ENCODE measurements around the gene SLC6A19.

The SLC6A19 gene

GRCh38 chr5:1193591-1193985, 7.8 kb upstream of the SLC6A19 start:
- no peak for DNase-seq (ENCODE audit: low read depth in 2 of 3, low spot score in 2 of 3)

- no peak for DNase-seq (ENCODE audit: low read depth in 2 of 3, low spot score in 2 of 3)
Measured at GRCh38 chr5:1194378-1194777, 7.0 kb upstream of the SLC6A19 start.

- DNase-seq (ENCODE audit: low read depth in 2 of 3, low spot score in 2 of 3), result no peak
Measured at GRCh38 chr5:1195439-1195838, 6.0 kb upstream of the SLC6A19 start.

GRCh38 chr5:1195916-1196315, 5.5 kb upstream of the SLC6A19 start:
- no peak for DNase-seq (ENCODE audit: low read depth in 2 of 3, low spot score in 2 of 3)

GRCh38 chr5:1196562-1196961, 4.8 kb upstream of the SLC6A19 start:
- DNase-seq (ENCODE audit: low read depth in 2 of 3, low spot score in 2 of 3), result no peak

GRCh38 chr5:1197876-1198666, 3.3 kb upstream of the SLC6A19 start:
- DNase-seq (ENCODE audit: low read depth in 2 of 3, low spot score in 2 of 3), result no peak

- no peak for DNase-seq (ENCODE audit: low read depth in 2 of 3, low spot score in 2 of 3)
Measured at GRCh38 chr5:1199340-1199648, 2.1 kb upstream of the SLC6A19 start.

GRCh38 chr5:1199649-1200494, 1.5 kb upstream of the SLC6A19 start:
- DNase-seq (ENCODE audit: low read depth in 2 of 3, low spot score in 2 of 3), result no peak

GRCh38 chr5:1200495-1201326, 684 bp upstream of the SLC6A19 start:
- no peak for DNase-seq (ENCODE audit: low read depth in 2 of 3, low spot score in 2 of 3)

- DNase-seq (ENCODE audit: low read depth in 2 of 3, low spot score in 2 of 3), result no peak
Measured at GRCh38 chr5:1202026-1202797, 817 bp downstream of the SLC6A19 start.

- DNase-seq (ENCODE audit: low read depth in 2 of 3, low spot score in 2 of 3), result no peak
Measured at GRCh38 chr5:1202798-1203185, 1.4 kb downstream of the SLC6A19 start.

- no peak for DNase-seq (ENCODE audit: low read depth in 2 of 3, low spot score in 2 of 3)
Measured at GRCh38 chr5:1203311-1203967, 2.0 kb downstream of the SLC6A19 start.

GRCh38 chr5:1203968-1204692, 2.7 kb downstream of the SLC6A19 start:
- DNase-seq (ENCODE audit: low read depth in 2 of 3, low spot score in 2 of 3), result no peak

- DNase-seq (ENCODE audit: low read depth in 2 of 3, low spot score in 2 of 3), result no peak
Measured at GRCh38 chr5:1204693-1205242, 3.4 kb downstream of the SLC6A19 start.

- no peak for DNase-seq (ENCODE audit: low read depth in 2 of 3, low spot score in 2 of 3)
Measured at GRCh38 chr5:1205255-1206180, 4.1 kb downstream of the SLC6A19 start.

- DNase-seq (ENCODE audit: low read depth in 2 of 3, low spot score in 2 of 3), result no peak
Measured at GRCh38 chr5:1206521-1207412, 5.4 kb downstream of the SLC6A19 start.

- no peak for DNase-seq (ENCODE audit: low read depth in 2 of 3, low spot score in 2 of 3)
Measured at GRCh38 chr5:1207555-1207954, 6.2 kb downstream of the SLC6A19 start.
